CD4-positive, alpha-beta T cell treated with Interleukin-17A for 1 hour (primary cell): Measurements from ENCODE around the gene SERF2.
"Not testable (repeated sequence)": the region's sequence is repeated elsewhere in the genome, so short reads cannot be mapped to it uniquely, and the experiment has no call there.

Source experiments
- DNase-seq: peaks from one replicate; pipeline ENCODE4 v3.0.0-alpha.2; 2020

Gene SERF2

DNA sequence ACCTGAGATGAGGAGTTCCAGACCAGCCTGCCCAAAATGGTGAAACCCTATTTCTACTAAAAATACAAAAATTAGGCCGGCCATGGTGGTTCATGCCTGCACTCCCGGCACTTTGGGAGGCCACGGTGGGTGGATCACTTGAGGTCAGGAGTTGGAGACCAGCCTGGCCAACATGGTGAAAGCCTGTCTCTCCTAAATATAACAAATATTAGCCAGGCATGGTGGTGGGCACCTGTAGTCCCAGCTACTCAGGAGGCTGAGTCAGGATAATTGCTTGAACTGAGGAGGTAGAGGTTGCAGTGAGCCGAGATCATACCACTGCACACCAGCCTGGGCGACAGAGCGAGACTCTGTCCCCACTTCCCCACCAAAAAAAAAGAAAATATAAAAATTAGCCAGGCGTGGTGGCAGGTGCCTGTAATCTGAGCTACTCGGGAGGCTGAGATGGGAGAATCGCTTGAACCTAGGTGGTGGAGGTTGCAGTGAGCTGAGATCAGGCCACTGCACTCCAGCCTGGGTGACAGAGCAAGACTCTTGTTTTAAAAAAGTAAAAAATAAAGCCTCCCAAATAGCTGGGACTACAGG lies 38.7 kb downstream of the SERF2 start:
- DNase-seq, result not testable (repeated sequence)

GRCh38 chr15:43831519-43832052 lies 39.5 kb downstream of the SERF2 start:
- DNase-seq, result not testable (repeated sequence)

DNA sequence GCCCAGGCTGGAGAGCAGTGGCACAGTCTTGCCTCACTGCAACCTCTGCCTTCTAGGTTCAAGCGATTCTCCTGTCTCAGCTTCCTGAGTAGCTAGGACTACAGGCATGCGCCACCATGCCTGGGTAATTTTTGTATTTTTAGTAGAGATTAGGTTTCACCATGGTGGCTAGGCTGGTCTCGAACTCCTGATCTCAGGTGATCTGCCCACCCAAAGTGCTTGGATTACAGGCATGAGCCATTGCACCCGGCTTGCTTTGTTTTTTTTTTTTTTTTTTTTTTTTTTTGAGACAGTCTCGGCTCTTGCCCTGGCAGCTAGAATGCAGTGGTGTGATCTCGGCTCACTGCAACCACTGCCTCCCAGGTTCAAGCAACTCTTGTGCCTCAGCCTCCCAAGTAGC lies 40.4 kb downstream of the SERF2 start:
- DNase-seq, result not testable (repeated sequence)

DNA sequence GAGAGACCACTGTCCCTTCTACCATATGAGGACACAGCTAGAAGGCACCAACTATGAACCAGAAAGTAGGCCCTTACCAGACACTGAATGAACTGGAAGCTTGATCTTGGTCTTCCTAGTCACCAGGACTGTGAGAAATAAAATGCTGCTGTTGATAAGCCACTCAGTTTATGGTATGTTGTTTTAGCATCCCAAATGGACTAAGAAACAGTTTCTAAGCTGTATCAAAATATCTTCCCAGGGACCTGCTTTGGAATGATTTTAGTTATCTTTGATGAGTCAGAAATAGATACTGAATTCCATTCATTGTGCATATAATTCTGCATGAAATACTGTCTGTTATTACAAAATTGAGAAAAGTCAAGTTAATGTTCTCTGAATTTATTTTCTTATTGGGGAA lies 53.3 kb downstream of the SERF2 start:
- DNase-seq, result no peak
